Panc1 (cell line): ENCODE data around the gene CSPG5.

Source experiments
- POLR2AphosphoS5 ChIP-seq: IDR thresholded peaks from 2 replicates; pipeline ENCODE4 v1.6.1; 2012; ENCODE audit warnings: mild to moderate bottlenecking, low read depth, low read length, moderate library complexity
- TCF7L2 ChIP-seq: IDR thresholded peaks from 2 replicates; pipeline ENCODE4 v1.6.1; 2011; ENCODE audit warnings: mild to moderate bottlenecking, low read depth, low read length, inconsistent platforms
- TF ChIP-seq, protein P1 (sequence below): fragments of 450-650 bp; IDR thresholded peaks from 2 replicates; pipeline ENCODE4 v1.5.1; 2017; ENCODE audit warnings: mild to moderate bottlenecking
- TF ChIP-seq, protein P2 (sequence below), 2 experiments: IDR thresholded peaks; 2 replicates each; pipeline ENCODE4 v1.6.1; 2011 to 2012; ENCODE audit warnings: low read depth in 2 of 2, control low read depth in 1 of 2, low read length in 1 of 2, mild to moderate bottlenecking in 1 of 2, moderate library complexity in 1 of 2; ENCODE audit not compliant: insufficient read depth in 1 of 2

DNA sequence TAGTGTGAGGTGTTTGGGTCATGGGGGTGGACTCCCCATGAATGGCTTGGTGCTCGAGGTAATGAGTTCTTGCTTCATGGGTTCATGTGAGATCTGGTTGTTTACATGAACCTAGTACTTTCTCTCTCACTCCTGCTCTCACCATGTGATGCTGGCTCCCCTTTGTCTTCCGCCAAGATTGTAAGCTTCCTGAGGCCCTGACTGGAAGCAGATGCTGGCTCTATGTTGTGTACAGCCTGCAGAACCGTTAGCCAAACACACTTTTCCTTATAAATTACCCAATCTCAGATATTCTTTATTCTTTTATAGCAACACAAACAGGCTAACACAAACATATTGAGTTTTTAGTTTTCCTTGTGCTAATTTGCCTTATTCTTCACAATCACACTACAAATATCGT lies 3.2 kb upstream of the CSPG5 start:
- TF ChIP-seq, protein P1, sequence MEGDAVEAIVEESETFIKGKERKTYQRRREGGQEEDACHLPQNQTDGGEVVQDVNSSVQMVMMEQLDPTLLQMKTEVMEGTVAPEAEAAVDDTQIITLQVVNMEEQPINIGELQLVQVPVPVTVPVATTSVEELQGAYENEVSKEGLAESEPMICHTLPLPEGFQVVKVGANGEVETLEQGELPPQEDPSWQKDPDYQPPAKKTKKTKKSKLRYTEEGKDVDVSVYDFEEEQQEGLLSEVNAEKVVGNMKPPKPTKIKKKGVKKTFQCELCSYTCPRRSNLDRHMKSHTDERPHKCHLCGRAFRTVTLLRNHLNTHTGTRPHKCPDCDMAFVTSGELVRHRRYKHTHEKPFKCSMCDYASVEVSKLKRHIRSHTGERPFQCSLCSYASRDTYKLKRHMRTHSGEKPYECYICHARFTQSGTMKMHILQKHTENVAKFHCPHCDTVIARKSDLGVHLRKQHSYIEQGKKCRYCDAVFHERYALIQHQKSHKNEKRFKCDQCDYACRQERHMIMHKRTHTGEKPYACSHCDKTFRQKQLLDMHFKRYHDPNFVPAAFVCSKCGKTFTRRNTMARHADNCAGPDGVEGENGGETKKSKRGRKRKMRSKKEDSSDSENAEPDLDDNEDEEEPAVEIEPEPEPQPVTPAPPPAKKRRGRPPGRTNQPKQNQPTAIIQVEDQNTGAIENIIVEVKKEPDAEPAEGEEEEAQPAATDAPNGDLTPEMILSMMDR, result no peak
- TF ChIP-seq POLR2AphosphoS5, result no peak
- TF ChIP-seq, protein P2, sequence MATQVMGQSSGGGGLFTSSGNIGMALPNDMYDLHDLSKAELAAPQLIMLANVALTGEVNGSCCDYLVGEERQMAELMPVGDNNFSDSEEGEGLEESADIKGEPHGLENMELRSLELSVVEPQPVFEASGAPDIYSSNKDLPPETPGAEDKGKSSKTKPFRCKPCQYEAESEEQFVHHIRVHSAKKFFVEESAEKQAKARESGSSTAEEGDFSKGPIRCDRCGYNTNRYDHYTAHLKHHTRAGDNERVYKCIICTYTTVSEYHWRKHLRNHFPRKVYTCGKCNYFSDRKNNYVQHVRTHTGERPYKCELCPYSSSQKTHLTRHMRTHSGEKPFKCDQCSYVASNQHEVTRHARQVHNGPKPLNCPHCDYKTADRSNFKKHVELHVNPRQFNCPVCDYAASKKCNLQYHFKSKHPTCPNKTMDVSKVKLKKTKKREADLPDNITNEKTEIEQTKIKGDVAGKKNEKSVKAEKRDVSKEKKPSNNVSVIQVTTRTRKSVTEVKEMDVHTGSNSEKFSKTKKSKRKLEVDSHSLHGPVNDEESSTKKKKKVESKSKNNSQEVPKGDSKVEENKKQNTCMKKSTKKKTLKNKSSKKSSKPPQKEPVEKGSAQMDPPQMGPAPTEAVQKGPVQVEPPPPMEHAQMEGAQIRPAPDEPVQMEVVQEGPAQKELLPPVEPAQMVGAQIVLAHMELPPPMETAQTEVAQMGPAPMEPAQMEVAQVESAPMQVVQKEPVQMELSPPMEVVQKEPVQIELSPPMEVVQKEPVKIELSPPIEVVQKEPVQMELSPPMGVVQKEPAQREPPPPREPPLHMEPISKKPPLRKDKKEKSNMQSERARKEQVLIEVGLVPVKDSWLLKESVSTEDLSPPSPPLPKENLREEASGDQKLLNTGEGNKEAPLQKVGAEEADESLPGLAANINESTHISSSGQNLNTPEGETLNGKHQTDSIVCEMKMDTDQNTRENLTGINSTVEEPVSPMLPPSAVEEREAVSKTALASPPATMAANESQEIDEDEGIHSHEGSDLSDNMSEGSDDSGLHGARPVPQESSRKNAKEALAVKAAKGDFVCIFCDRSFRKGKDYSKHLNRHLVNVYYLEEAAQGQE (IDR thresholded peaks at IDR 0.05; ENCODE audit: insufficient read depth in 1 of 2, low read depth in 2 of 2, low read length in 1 of 2), result no peak
- no peak for TF ChIP-seq TCF7L2
